ENCODE results near the gene NPR2. TPM values are rescaled to one million over a fixed set of nuclear protein-coding genes. Genes with fewer than 3 reads are reported as not detected.
A peak's percentile ranks its signal among the peaks of the same experiment; 100 is the strongest.

Gene NPR2
- total RNA-seq, 1 donor from 2014 or later: 21.8 TPM

GRCh38 chr9:35800530-35800929, 9.1 kb downstream of the NPR2 start:
- DNase-seq (ENCODE audit: low spot score): no peak

GRCh38 chr9:35801328-35802128, 10.1 kb downstream of the NPR2 start:
- DNase-seq (ENCODE audit: low spot score): no peak

GRCh38 chr9:35806101-35806500, 14.7 kb downstream of the NPR2 start:
- DNase-seq (ENCODE audit: low spot score): no peak

- DNase-seq (ENCODE audit: low spot score): no peak
These were observed 17.0 kb downstream of the NPR2 start for GRCh38 chr9:35808433-35808832.

DNA sequence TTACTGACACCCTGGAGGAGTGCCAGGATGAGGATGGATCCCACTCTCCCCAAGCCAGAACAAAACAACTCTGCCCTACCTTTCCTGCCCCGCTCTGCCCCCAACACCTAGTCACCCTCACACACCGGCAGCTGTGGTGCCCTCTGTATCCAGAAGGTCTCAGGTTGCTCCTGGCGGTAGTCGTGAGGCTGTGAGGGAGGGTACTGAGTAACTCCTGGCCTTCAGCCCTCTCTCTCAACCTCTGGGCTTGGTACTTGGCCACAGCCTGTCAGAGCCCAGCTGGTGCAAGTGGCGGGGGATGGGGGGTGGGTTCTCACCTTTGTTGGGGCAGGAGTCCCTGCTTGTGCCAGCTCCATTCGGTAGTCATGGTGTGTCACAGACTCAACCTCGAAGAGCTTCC, 18.7 kb downstream of the NPR2 start:
- no peak for DNase-seq (ENCODE audit: low spot score)

DNA sequence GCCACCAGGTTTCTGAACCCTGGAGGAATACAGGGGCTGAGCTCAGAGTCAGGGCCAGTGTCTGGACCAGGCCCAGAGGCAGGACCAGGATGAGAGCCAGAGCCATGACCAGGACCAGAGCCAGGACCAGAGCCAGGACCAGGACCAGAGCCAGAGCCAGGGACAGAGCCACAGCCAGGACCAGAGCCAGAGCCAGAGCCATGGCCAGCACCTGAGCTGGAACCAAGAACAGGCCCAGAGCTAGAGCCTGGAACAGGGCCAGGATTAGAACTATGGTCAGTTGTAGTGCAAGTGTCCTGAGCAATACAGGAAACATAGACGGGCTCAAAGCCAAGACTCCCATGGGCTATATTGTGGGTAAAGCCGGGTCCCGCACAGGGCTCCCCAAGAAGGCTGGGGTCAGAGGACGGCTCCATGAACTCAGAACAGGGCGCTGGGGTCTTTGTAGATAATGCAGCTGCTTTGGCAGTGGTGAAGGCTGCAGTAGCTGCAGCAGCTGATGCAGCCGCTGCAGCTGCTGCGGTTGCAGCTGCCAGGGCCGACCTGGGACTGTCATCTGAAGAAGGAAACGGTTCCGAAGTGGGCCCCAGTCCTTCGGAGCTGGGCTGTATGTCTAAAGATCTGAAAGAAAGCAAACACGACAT, 20.1 kb downstream of the NPR2 start:
- DNase-seq (ENCODE audit: low spot score): no peak

DNA sequence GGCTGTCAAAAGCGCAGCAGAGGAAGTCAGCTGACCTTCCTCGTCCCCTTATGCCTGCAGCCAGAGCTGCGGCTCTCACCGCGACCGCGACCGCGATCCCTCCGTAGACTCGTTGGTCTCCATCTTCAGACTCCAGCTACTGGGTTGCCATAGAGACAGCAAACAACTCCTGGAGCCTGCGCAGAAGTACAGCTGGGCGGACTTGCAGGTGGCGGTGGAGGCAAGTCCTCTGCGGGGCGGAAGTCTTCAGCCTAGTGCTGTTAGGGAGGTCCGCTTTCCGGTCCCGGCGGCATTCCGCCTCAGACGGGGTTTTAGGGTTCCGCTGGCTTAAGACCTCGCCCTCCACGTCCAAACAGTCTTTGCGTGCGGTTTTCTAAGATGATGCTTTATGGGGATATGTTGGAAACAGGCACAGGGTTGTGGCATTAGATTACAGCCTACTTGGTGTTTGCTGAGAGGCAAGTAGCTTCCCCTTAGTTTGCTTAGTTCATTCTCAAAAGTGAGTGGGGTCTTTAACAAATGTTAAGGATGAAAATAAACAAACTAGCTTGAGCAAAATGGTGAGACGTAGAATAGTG, 20.7 kb downstream of the NPR2 start, which contains the start of gene SPAG8:
TSS of gene SPAG8 (minus strand) at position 238 of the 578 bp plus-strand sequence. CDS start at position 123, 115 bp downstream.
- peak; percentile 94 for DNase-seq (ENCODE audit: low spot score)

- no peak for DNase-seq (ENCODE audit: low spot score)
These were observed 22.2 kb downstream of the NPR2 start for GRCh38 chr9:35813434-35814105.

DNA sequence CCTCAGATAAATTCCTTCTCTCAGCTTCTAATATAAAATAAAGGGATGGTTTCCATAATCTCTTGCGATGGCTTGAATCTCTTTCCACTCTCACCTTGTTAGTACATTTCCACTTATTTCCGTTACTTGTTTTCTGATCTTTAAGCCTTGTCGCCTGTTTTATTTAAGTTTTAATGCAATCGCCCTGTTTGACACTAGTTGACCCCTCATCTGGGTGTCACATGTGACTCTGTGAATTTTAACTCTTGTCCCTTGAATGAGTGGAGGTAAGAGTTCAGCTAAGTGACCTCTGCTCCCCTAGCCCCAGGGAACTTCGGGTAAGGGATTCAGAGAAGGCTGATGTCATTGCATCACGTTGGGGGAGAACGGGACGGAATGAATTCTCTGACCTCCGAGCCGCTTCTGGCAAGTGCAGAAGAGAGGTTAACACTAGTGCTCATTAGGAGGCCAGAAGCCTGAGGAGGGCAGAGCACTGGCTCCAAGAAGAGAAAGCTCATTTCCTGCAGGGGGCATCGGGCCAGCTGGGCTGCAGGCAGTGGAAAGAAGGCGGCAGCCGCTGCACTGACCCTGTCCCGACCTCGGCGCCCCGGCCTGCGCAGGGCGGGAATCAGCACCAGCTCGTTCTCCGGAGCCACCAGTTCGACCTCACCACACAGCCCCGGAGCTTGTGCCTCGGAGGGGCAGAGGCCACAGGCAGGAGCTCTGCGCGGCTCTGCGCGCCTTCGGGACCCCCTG, 22.9 kb downstream of the NPR2 start:
- peak; percentile 69 for DNase-seq (ENCODE audit: low spot score)

DNA sequence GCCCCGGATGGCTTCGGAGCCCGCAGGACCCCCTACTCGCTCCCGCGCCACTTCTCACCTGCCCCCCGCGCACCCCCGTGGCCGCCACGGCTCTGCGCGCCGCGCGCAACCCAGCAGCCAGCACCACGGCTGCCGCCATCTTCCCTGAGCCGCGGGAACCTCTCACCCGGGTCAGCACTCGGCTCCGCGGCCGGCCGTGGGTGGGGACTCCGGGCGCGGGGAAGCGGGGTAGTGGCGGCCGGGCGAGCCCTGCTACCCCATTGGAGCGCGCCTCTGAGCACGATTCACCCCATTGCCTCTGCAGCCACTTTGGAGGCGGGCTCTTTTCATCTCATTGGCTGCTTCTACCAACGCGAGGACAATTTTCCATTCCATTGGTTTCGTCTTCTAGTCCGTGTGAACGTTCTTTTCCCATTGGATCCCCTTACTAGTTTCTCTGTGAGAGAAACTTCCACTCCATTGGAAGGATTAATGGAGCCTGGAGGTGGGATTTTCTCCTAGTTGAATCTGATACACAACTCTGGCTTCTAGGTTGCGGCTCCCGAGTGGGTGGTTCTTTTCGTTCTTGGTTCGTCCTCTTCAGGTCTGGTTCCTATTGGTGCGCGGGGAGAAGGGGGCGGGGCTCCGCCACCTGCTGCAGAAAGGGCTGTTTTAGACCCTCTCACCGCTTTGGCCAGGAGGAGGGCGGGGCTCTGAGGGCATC, 23.6 kb downstream of the NPR2 start, which contains the start of gene HINT2:
TSS of gene HINT2 (minus strand) at position 202 of the 703 bp plus-strand sequence. CDS start at position 139, 63 bp downstream.
- DNase-seq (ENCODE audit: low spot score): peak; percentile 97

GRCh38 chr9:35816708-35817107, 25.3 kb downstream of the NPR2 start:
- no peak for DNase-seq (ENCODE audit: low spot score)

GRCh38 chr9:35818341-35818740, 26.9 kb downstream of the NPR2 start:
- peak; percentile 38 for DNase-seq (ENCODE audit: low spot score)

DNA sequence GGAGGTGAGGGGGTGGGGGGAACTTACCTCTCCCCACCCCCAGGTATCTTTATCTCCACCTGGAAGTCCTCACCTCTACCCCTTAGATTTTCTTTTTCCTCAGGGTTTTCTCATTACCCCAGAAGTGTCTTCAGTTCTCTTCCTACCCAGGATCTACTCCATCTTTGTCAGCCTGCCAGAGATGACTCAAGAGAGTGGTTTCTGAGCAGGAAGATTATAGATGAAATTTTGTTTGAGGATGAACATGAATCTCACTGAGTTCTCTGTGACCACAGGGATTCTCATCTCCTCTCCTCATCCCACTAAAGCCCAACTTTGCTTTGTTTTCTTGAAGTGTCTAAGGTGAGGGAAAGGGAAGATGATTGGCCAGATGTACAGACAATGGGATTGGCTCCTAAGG, 28.7 kb downstream of the NPR2 start:
- no peak for DNase-seq (ENCODE audit: low spot score)

- DNase-seq (ENCODE audit: low spot score): no peak
These were observed 31.5 kb downstream of the NPR2 start for GRCh38 chr9:35822926-35823325.

DNA sequence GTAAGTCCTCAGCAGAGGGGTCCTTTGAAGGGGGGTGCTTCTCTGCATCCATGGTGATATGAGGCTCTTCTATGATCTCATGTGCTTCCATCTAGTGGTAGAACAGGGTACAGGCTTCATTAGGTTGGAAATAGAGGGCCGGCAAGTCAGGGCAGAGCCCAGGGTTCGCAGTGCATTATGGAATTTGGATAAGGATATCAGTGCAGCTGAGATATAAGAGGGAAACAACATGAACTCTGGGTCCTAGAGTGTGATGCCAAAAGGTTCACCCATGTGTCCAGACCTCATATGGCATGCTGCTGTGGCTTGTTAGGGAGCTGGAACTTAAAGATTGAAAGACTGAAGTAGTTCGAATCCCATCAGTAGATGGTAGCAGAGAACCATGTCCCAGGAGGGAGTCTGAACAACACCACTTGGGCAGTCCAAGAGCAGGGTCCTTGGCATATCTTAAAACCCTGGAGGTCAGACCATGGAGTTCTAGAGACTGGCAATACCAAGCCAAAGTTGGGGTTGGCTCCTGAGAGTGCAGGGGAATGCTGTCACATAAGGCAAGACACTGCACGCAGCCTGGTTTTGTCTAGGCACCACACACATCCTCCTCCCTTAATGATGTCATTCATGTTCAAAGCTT, 34.8 kb downstream of the NPR2 start:
- no peak for DNase-seq (ENCODE audit: low spot score)

DNA sequence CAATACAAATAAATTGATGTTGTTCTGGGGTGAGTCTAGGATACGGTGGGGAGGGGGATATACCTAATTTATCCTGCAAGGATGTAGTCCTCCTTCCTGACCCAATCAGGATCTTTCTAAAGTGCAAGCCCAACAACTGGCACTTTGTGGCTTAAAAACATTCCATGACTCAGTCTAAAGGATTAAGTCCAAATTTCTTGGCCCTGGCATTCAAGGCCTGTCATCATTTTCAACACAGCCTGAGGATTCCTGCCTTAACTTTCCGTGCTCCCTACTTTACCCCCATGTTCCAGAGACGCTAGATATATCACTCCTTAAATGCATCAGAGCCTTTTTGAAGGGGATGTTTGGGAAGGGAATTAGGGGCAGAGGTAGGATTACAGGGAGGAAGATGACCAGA, 36.1 kb downstream of the NPR2 start:
- DNase-seq (ENCODE audit: low spot score): no peak

DNA sequence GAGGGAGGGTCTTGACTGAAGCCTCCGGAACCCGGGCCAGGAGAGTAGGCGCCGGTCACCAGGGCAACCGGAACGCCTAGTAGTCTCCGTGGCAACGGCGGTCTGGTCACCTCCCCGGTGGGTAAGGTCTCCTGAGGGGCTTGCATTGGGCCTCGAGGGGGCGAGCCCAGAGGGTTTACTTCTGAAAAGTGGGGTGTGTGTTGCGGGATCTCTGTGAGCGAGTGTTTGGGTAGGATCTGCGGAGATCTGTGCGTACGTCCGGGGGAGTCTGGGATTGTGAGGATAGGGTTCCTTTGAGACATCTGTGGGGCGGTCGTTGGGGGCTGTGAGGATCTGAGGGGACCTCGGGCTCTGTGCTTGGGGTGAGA, 37.3 kb downstream of the NPR2 start, which contains the start of gene FAM221B:
TSS of gene FAM221B (minus strand) at position 17 of the 368 bp plus-strand sequence. CDS start 2,571 bp downstream, outside the sequence.
- no peak for DNase-seq (ENCODE audit: low spot score)

GRCh38 chr9:35829084-35829763, 37.8 kb downstream of the NPR2 start, which contains the start of gene TMEM8B:
TSS of gene TMEM8B (plus strand) at chr9:35829228. CDS start at chr9:35829448, 220 bp downstream.
- peak; percentile 97 for DNase-seq (ENCODE audit: low spot score)

DNA sequence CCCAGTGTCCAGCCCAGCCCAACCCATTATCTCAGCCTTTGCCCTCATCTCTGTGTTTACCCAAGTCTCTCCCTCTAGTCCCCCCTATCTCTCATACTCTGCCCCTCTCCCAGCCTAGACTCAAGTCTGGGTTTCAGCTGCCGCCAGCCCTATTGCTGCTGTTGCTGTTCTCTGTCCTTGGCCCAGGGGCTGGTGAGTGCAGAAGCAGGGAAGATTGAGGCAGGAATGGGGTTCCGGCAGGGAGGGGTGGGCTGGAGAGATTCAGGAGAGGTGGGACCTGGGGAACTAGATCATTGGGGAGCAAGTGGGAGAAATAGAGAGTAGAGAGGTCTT, 38.3 kb downstream of the NPR2 start:
- DNase-seq (ENCODE audit: low spot score): no peak

GRCh38 chr9:35831040-35831439, 39.6 kb downstream of the NPR2 start:
- no peak for DNase-seq (ENCODE audit: low spot score)
